ENCODE results near the gene HYAL3.

Gene HYAL3

GRCh38 chr3:50327943-50328691 is 28.9 kb upstream of the HYAL3 start, which contains the start of gene TUSC2:
TSS of gene TUSC2 (minus strand) at chr3:50328223. CDS start at chr3:50328099, 124 bp downstream.
- DNase-seq = peak; percentile 99

- DNase-seq = no peak
Observed at GRCh38 chr3:50327129-50327528, 27.9 kb upstream of the HYAL3 start.

GRCh38 chr3:50326182-50326541 is 27.0 kb upstream of the HYAL3 start:
- DNase-seq = no peak

- DNase-seq = no peak
Observed at GRCh38 chr3:50325497-50326181, 26.4 kb upstream of the HYAL3 start.

GRCh38 chr3:50325113-50325480 is 25.9 kb upstream of the HYAL3 start:
- DNase-seq = no peak

GRCh38 chr3:50324351-50325112 is 25.3 kb upstream of the HYAL3 start:
- peak; percentile 86 for DNase-seq

GRCh38 chr3:50323614-50324199 is 24.5 kb upstream of the HYAL3 start:
- DNase-seq = no peak

- DNase-seq = no peak
Observed at GRCh38 chr3:50323092-50323600, 23.9 kb upstream of the HYAL3 start.

- no peak for DNase-seq
Observed at GRCh38 chr3:50322386-50323091, 23.3 kb upstream of the HYAL3 start, which contains the start of gene HYAL2. TSS of gene HYAL2 (minus strand) at chr3:50322745. CDS start at chr3:50320489, 2,256 bp downstream.

GRCh38 chr3:50322115-50322385 is 22.8 kb upstream of the HYAL3 start:
- DNase-seq = no peak

GRCh38 chr3:50321336-50322114 is 22.3 kb upstream of the HYAL3 start:
- DNase-seq = peak; percentile 95

- peak; percentile 80 for DNase-seq
Observed at GRCh38 chr3:50320853-50321335, 21.7 kb upstream of the HYAL3 start.

GRCh38 chr3:50319894-50320625 is 20.9 kb upstream of the HYAL3 start:
- no peak for DNase-seq

- no peak for DNase-seq
Observed at GRCh38 chr3:50319181-50319893, 20.1 kb upstream of the HYAL3 start.

- no peak for DNase-seq
Observed at GRCh38 chr3:50318615-50319014, 19.4 kb upstream of the HYAL3 start.

- DNase-seq = no peak
Observed at GRCh38 chr3:50318163-50318562, 19.0 kb upstream of the HYAL3 start.

GRCh38 chr3:50317300-50317699 is 18.1 kb upstream of the HYAL3 start:
- DNase-seq = no peak

GRCh38 chr3:50316657-50317242 is 17.5 kb upstream of the HYAL3 start:
- no peak for DNase-seq

GRCh38 chr3:50314816-50315215 is 15.6 kb upstream of the HYAL3 start:
- DNase-seq = no peak

GRCh38 chr3:50314342-50314741 is 15.1 kb upstream of the HYAL3 start:
- DNase-seq = no peak

All from hematopoietic multipotent progenitor cell treated with erythropoietin and hydrocortisone succinate and interleukin-3 and kit ligand, for 4 days (in vitro differentiated cells).